Peyer's patch (tissue), 4 donors: ENCODE measurements around the gene ADM.

Experiments used
- POLR2A ChIP-seq, 2 donors: fragments of 450-650 bp; IDR thresholded peaks; one replicate each; pipeline ENCODE4 v1.5.1; 2017; ENCODE audit warnings: antibody characterized with exemption in 2 of 2, mild to moderate bottlenecking in 2 of 2, moderate library complexity in 2 of 2
- TF ChIP-seq, protein P1 (sequence below), 6 experiments: fragments of 450-650 bp in 4 of 6; fragments of 200-600 bp in 2 of 6; sonication (generic) in 1 of 6; IDR thresholded peaks; one replicate each; pipeline ENCODE4 v1.5.1; 2017 to 2019; ENCODE audit warnings: antibody characterized with exemption in 6 of 6, mild to moderate bottlenecking in 3 of 6, moderate library complexity in 1 of 6

DNA sequence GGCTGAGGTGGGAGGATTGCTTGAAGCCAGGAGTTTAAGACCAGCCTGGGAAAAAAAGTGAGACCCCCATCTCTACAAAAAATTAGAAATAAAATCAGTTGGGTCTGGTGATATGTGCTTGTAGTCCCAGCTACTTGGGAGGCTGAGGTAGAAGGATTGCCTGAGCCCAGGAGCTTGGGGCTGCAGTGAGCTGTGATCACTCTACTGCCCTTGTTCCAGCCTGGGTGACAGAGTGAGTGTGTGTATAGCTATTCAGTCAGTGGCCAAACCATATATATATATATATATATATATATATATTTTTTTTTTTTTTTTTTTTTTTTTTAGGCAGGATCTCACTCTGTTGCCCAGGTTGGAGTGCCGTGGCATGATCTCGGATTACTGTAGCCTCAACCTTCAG, 24.5 kb downstream of the ADM start:
- TF ChIP-seq, protein P1, sequence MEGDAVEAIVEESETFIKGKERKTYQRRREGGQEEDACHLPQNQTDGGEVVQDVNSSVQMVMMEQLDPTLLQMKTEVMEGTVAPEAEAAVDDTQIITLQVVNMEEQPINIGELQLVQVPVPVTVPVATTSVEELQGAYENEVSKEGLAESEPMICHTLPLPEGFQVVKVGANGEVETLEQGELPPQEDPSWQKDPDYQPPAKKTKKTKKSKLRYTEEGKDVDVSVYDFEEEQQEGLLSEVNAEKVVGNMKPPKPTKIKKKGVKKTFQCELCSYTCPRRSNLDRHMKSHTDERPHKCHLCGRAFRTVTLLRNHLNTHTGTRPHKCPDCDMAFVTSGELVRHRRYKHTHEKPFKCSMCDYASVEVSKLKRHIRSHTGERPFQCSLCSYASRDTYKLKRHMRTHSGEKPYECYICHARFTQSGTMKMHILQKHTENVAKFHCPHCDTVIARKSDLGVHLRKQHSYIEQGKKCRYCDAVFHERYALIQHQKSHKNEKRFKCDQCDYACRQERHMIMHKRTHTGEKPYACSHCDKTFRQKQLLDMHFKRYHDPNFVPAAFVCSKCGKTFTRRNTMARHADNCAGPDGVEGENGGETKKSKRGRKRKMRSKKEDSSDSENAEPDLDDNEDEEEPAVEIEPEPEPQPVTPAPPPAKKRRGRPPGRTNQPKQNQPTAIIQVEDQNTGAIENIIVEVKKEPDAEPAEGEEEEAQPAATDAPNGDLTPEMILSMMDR (IDR thresholded peaks at IDR 0.05), result no peak
- no peak for TF ChIP-seq POLR2A (IDR thresholded peaks at IDR 0.05)
